D341Med (cell line): Measurements from ENCODE around the gene HBE1.
"Not testable (repeated sequence)": the region's sequence is repeated elsewhere in the genome, so short reads cannot be mapped to it uniquely, and the experiment has no call there.

ENCODE experiments used
- DNase-seq: peaks from one replicate; pipeline ENCODE4 v3.0.0; 2012; ENCODE audit warnings: low spot score

Gene HBE1

GRCh38 chr11:5269715-5270147 is at the start of gene HBE1:
Gene HBE1, minus strand, starts transcription at chr11:5269945. Its CDS starts 55 bp downstream, at chr11:5269890.
- no peak for DNase-seq

DNA sequence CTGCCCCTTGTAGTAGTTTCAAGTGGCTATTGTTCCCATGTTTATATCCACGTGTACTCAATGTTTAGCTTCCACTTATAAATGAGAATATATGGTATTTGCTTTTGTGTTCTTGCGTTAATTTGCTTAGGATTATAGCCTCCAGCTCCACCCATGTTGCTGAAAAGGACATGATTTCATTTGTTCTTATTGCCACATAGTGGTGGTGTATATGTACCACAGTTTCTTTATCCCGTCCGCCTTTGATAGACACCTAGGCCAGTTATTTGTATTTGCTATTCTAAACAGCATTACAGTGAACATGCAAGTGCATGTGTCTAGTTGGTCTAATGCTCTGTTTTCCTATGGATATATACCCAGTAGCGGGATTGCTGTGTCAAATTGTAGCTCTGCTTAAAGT is 47.5 kb upstream of the HBE1 start:
- DNase-seq, result no peak

GRCh38 chr11:5313326-5314023 is 43.7 kb upstream of the HBE1 start:
- DNase-seq, result not testable (repeated sequence)

GRCh38 chr11:5310423-5310822 is 40.7 kb upstream of the HBE1 start:
- no peak for DNase-seq

DNA sequence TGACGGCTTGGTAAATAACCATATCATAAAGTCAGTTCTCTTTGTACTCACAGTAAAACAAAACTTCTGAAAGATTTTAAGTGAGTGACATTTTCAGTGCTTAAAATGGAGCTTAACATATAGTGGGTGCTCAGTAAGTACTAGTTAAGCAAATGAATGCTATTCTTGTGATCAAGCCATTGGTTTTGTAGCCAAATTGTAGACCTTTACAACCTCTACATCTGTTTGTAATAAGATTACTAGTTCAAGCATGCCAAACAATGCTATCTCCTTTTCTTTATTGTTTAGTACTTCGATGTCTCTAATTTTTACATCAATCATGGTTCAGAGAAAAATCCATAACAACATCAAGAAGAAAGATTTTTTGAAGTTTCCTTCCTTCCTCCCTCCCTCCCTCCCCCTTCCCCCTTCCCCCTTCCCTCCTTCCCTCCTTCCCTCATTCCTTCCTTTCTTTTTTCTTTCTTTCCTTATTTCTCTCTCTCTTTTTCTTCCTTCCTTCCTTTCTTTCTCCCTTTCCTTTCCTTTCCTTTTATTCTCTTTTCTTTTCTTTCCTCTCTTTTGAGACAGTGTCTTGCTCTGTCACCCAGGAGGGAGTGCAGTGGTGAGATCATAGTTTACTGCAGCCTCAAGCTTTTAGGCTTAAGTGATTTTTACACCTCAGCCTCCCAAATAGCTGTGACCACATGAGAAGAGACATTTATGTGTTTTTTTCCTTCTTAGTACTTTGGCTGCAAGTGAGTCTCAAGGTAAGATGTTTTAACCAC is 37.7 kb upstream of the HBE1 start:
- DNase-seq, result no peak

DNA sequence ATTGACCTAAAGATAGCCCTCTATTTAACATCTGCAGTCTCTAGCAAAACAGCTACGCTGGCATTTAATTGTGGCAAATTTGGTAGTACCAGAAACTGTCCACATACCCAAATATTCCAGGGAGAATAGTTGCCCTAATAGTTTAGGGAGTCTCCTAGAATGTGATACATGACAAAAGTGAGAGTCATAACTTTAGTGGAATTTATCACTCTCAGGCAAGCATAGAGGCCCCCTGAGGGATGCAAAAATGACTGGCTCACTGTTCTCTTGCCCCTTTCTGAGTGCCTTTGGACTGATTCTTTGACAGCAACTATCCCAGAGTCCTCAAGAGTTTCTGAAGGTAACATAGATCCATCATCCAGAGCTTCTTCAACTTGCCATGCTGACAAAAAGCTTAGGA is 34.3 kb upstream of the HBE1 start:
- no peak for DNase-seq

DNA sequence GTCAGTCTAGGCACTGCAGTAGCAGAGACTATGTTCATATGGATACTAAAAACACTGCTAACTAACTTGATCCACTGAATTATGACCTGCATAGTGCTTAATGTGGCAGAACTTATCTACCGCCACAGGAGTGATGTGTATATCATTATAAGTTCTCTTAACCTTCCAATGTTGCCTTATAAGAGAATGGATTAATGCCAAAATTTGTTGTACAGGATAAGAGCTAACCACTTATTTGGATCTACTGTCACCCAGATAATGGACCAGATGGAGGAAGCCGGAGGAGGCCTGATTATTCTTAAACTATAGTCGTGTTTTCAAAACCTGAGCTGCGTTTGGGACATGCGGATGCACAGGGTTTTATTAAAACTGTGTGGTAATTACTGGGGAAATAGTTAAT is 33.9 kb upstream of the HBE1 start:
- no peak for DNase-seq

- no peak for DNase-seq
These were observed 32.1 kb upstream of the HBE1 start, which contains the start of gene OR51B4 for GRCh38 chr11:5301846-5302245. Gene OR51B4, minus strand, starts transcription at chr11:5301946. Its CDS starts 0 bp downstream, at chr11:5301946.

DNA sequence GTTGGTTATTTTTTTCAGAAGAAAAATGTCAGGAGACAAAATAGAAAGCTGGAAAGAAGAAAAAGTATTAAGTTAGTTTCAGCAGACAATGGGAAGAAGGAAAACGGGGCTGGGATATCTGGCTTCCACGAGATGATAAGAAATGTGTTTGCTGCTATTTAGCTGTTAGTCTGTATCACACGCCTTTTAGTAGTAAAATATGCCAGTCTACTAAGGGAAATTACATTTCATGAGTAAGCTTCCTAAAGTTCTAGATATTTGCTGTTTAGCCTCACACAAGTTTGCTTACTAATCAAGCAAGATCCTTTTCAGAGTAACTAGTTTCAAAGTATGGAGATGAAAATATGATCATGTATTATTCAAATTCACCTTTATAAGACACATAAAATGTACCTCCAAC is 30.5 kb upstream of the HBE1 start:
- no peak for DNase-seq

DNA sequence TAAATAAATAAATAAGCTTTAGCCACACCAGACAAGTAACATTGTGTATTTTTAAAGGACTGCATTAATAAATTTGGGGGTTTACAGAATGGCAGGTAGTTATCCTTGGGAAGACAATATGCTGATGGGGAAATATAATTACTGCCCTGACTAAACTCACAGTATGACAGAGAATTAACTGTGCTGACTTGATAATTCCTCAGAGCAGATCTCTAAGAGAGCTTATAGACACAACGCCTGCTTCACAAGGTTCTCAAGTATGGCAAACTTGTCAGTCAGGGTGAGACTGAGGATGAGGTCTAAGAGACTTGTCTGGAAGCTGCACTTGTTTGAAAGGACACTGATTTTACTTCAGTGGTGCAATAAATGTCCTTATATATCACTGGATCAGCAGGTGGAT is 28.7 kb upstream of the HBE1 start:
- no peak for DNase-seq

GRCh38 chr11:5297721-5298323 is 28.1 kb upstream of the HBE1 start:
- DNase-seq, result no peak

DNA sequence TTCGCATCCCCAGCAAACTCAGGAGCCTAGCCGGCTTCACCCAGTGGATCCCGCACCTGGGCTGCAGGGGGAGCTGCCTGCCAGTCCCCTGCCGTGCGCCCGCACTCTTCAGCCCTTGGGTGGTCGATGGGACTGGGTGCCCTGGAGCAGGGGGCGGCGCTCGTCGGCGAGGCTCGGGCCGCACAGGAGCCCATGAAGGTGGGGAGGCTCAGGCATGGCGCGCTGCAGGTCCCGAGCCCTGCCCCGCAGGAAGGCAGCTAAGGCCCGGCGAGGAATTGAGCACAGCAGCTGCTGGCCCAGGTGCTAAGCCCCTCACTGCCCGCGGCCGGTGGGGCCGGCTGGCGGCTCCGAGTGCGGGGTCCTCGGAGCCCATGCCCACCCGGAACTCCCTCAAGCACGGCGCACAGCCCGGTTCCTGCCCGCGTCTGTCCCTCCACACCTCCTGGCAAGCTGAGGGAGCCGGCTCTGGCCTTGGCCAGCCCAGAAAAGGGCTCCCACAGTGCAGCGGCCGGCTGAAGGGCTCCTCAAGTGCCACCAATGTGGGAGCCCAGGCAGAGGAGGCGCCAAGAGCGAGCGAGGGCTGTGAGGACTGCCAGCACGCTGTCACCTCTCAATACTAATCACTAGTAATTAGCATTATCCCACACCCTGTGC is 24.7 kb upstream of the HBE1 start:
- not testable (repeated sequence) for DNase-seq

DNA sequence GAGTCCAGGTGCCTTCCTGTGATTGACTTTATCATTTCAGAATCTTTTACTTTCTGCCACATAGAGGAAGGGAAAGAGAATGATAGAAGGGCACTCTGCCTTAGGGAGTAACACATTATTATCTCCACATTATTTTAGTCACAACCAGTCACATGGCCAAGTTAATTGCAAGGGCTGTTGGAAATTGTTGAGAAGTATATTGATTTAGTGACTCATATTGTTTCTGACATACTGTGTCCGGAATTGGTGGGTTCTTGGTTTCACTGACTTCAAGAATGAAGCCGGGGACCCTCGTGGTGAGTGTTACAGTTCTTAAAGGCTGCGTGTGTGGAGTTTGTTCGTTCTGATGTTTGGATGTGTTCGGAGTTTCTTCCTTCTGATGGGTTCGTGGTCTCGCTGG is 23.3 kb upstream of the HBE1 start:
- no peak for DNase-seq

- no peak for DNase-seq
These were observed 21.6 kb upstream of the HBE1 start for GRCh38 chr11:5291207-5291838.

DNA sequence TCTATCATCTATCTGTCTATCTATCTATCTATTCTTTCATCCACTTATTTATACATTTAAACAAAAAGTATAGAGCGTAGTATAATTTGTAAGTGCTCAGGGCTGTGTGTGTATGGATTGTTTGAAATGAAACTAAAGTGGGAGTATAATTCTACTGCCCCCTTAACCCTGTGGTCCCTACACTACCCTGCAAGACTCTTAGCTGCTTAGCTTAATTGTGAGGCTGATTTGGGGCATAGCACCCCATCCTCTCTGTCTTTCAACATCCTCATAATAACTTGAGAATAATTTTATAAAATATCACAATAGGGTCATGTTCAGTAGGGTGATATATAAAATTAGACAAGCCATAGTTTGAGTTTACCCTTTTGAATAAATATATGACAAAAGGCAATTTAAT is 20.4 kb upstream of the HBE1 start:
- no peak for DNase-seq

DNA sequence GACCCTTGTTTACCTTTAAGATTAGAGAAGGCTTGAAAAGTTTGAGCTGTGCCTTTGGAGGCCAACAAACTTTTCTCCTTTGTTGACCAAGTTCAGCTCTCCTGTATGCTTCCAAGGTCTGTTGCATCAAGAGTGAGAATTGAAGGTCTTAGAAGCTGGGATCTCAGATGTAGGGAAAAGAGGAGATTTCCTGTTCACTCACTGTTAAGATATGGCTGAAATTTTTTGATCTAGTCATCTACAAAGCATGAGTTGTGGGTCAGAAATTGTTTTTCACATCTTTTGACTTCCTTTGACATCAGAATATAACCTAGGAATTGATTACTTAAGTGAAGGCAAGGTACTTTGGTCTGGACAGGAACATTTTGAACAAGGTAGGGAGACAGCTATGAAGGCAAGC is 20.0 kb upstream of the HBE1 start:
- no peak for DNase-seq

GRCh38 chr11:5288906-5289550 is 19.3 kb upstream of the HBE1 start:
- DNase-seq, result no peak

- DNase-seq, result no peak
These were observed 18.6 kb upstream of the HBE1 start for GRCh38 chr11:5288108-5288905.

- no peak for DNase-seq
These were observed 17.2 kb upstream of the HBE1 start for GRCh38 chr11:5286901-5287300.

- no peak for DNase-seq
These were observed 16.6 kb upstream of the HBE1 start for GRCh38 chr11:5286351-5286750.
